H1 (cell line): ENCODE measurements around the gene STAT4. TPM values are rescaled to one million over a fixed set of nuclear protein-coding genes. Genes with fewer than 3 reads are reported as not detected.

Experiments used
- CEBPB ChIP-seq: IDR thresholded peaks from 2 replicates; pipeline ENCODE4 v1.6.1; 2012; ENCODE audit warnings: low read depth, low read length
- polyA plus RNA-seq, 7 experiments: library from polyadenylated mRNA; depleted of rRNA in 3 of 7; stranded (reverse) in 5 of 7; unstranded in 2 of 7; fragments of >200 nt in 5 of 7; fragments of 200-250 nt in 2 of 7; gene quantifications; 1 replicate in 5 of 7; 2 replicates in 1 of 7; 4 replicates in 1 of 7; pipeline versions ENCODE4 v1.2.1 to v1.2.3, GENCODE V29; 2011 to 2013; ENCODE audit warnings: missing spikeins in 2 of 7, mixed read lengths in 2 of 7
- total RNA-seq: library from RNA; stranded (reverse); fragmentation: NEBNext Ultra II Directional; extraction: Animal tissue kit (Norgen Biotek cat#: 25700); gene quantifications from 2 replicates; pipeline ENCODE4 v1.2.1, GENCODE V29; 2021

Gene STAT4
- total and polyA plus RNA-seq, 2 of the 8 experiments (the other 6 are each of a cell fraction or from before 2014, with no cell fraction given), result 0.36 to 0.63 TPM

DNA sequence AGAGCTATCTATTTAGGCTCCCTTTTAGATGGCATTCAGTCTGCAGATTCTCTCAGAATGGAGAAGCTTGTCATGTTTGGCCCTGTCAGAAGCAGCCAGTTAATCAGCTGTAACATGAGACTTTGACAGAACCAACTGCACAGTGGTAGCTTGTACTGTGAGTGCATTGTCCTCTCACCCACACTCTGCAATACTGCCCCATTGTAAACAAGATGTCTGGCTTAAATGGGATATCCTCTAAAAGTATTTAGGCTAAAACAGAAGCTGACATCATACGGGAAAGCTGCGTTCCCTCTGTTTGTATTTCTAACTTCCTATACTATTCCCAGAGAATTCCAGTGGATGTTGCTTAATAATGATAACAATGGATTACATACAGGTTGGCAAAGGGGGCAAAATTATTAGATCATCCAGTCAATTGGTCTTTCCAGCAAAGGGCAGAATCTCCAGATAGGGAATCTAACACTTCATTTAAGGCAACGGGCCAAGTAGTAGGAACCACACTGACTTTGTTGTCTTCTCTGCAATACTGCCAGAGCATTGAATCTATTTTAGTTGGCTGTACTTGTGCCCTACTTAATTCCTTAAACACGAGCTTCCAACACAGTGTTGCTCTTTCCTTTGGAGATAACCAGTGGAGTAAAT, 15.4 kb upstream of the STAT4 start (continued):
- no peak for TF ChIP-seq CEBPB
